NCI-H446 treated with DMSO at 0.1 percent for 48 hours (cell line): ENCODE data around the gene MUC13.
A peak's percentile ranks its signal among the peaks of the same experiment; 100 is the strongest.

Experiments used
- DNase-seq: peaks from one replicate; lab custom pipeline; 2025; lab: John Stamatoyannopoulos, UW

MUC13 gene

GRCh38 chr3:124876401-124876878 lies 58.1 kb downstream of the MUC13 start:
- no peak for DNase-seq

- no peak for DNase-seq
Observed at GRCh38 chr3:124873226-124873625, 61.3 kb downstream of the MUC13 start.

DNA sequence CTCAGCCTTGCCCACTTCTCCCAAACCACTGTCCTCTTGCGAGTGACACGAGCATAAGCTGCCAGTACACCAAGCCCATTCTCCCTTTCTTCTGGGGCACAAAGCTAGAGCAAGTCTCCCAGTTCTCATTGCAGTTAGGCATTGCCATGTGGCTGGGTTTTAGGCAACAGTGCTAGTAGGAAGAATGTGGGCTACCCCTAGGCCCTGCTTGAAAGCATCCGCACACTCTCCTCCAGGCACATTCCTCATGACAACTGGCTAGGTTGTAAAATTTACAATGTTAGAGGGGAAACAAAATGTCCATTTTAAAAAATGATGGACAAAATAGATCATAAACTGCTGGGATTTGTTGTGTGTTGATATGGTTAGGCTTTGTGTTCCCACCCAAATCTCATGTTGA lies 67.0 kb downstream of the MUC13 start:
- DNase-seq = no peak

- DNase-seq = no peak
Observed at GRCh38 chr3:124862006-124862405, 72.5 kb downstream of the MUC13 start.

DNA sequence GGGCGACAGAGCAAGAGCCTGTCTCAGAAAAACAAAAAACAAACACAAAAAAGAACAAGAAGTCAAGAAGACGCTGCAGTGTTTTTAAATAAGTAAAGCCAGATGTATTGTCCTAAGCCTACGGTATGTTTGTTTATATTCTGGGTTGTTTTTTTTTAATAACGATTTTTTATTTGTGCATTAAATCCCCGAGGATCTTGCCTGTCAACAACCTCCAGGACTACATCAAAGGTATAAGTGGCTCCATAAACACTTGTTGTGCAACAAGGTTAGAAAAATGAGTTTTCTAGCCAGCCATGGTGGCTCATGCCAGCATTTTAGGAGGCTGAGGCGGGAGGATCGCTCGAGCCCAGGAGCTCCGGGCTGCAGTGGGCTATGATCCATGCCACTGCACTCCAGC lies 73.5 kb downstream of the MUC13 start:
- DNase-seq = no peak

DNA sequence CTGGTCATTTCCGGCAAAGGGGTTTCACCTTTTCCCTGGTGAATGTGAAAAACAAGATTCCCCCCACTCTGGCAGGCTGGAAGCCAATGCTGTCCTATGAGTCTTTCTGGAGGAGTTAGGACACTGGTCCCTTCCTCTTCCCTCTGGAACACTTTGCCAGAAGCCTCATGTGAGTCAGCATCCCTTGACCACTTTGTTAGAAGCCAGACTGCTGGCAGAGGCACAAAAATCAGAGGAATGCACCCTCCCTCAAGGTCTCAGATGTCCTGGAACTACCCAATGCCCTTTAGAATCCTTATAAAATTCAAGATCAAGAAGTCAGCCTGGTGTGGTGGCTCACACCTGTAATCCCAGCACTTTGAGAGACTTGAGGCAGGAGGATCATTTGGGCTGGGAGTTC lies 74.0 kb downstream of the MUC13 start:
- peak; percentile 2 for DNase-seq

- no peak for DNase-seq
Observed at GRCh38 chr3:124859025-124859424, 75.5 kb downstream of the MUC13 start.

- no peak for DNase-seq
Observed at GRCh38 chr3:124858275-124858674, 76.3 kb downstream of the MUC13 start.

GRCh38 chr3:124856677-124857076 lies 77.9 kb downstream of the MUC13 start:
- no peak for DNase-seq
